HCT116 (cell line): ENCODE results near the gene ADARB2. TPM values are rescaled to one million over a fixed set of nuclear protein-coding genes. Genes with fewer than 3 reads are reported as not detected.

Experiments
- ATAC-seq: fragments of 200-7000 bp; cut with Tn5 transposase; 2 replicates; pipeline ENCODE4 v1.9.1; 2020; ENCODE audit warnings: mild to moderate bottlenecking, moderate library complexity
- BruUV-seq: library from RNA; stranded (reverse); fragments of 400-500 nt; replicated peaks from 2 replicates; lab custom pipeline; 2021; lab: Mats Ljungman, UMichigan
- CTCF ChIA-PET: fragments of 300-600 bp; sonication (Branson Sonifier 250); formaldehyde crosslinking; loops from one replicate; lab custom pipeline; 2021; ENCODE audit warnings: antibody characterized with exemption; lab: Charles Lee
- POLR2A ChIA-PET: fragments of 300-600, 350-600 bp; sonication (Branson Sonifier 250); formaldehyde crosslinking; loops from one replicate; lab custom pipeline; 2021; ENCODE audit warnings: antibody characterized with exemption; lab: Charles Lee
- RAD21 ChIA-PET, 2 experiments: fragments of 300-600 bp; sonication (Branson Sonifier 250); formaldehyde crosslinking; loops; one replicate each; lab custom pipeline; 2023; ENCODE audit warnings: low total read pairs in 2 of 2; ENCODE audit not compliant: uncharacterized antibody in 2 of 2, unreplicated experiment in 2 of 2, low non-redundant PET in 1 of 2; lab: Charles Lee
- DNase-seq: peaks from one replicate; pipeline ENCODE4 v3.0.0-alpha.2; 2010; ENCODE audit warnings: low read depth, low spot score
- H2AFZ ChIP-seq: fragments of 200-600 bp; shearing (Covaris generic), sonication (generic); 2 replicates; pipeline ENCODE4 v1.6.1; 2017; ENCODE audit warnings: low read depth, mixed run types, mixed read lengths, antibody characterized with exemption, low read length; ENCODE audit not compliant: poor library complexity, severe bottlenecking
- H3K27ac ChIP-seq: 2 replicates; pipeline ENCODE4 v1.5.1; 2012; ENCODE audit warnings: low read depth, low read length
- H3K27me3 ChIP-seq: fragments of 200-600 bp; sonication (generic); 2 replicates; pipeline ENCODE4 v1.6.1; 2016; ENCODE audit warnings: mixed run types, low read length, mixed read lengths; ENCODE audit not compliant: insufficient read depth
- H3K36me3 ChIP-seq, 2 experiments: fragments of 200-500 bp in 1 of 2; fragments of 200-600 bp in 1 of 2; sonication (Bioruptor generic) in 1 of 2; sonication (generic) in 1 of 2; 2 replicates each; pipeline versions ENCODE4 v1.5.1 to v1.6.1; 2014 to 2016; ENCODE audit warnings: low read length in 2 of 2, inconsistent platforms in 1 of 2, mixed read lengths in 1 of 2, mixed run types in 1 of 2; ENCODE audit not compliant: insufficient read depth in 2 of 2, control insufficient read depth in 1 of 2
- H3K4me1 ChIP-seq, 2 experiments: fragments of 200-600 bp in 1 of 2; sonication (generic) in 1 of 2; 2 replicates each; pipeline versions ENCODE4 v1.5.1 to v1.6.1; 2012 to 2017; ENCODE audit warnings: low read length in 2 of 2, inconsistent platforms in 1 of 2, mild to moderate bottlenecking in 1 of 2, mixed read lengths in 1 of 2, mixed run types in 1 of 2, moderate library complexity in 1 of 2; ENCODE audit not compliant: insufficient read depth in 2 of 2, control insufficient read depth in 1 of 2
- H3K4me2 ChIP-seq: fragments of 200-600 bp; sonication (generic); 2 replicates; pipeline ENCODE4 v1.6.1; 2017; ENCODE audit warnings: mixed run types, low read length, mixed read lengths
- H3K4me3 ChIP-seq, 2 experiments: fragments of 200-600 bp in 1 of 2; sonication (generic) in 1 of 2; replicated peaks in 1 of 2; 2 replicates each; pipeline ENCODE4 v1.5.1; 2011 to 2016; ENCODE audit warnings: low read length in 2 of 2, control low read depth in 1 of 2, low read depth in 1 of 2, mild to moderate bottlenecking in 1 of 2, mixed read lengths in 1 of 2, mixed run types in 1 of 2
- H3K79me2 ChIP-seq: fragments of 200-600 bp; sonication (generic); 2 replicates; pipeline ENCODE4 v1.6.1; 2017; ENCODE audit warnings: mild to moderate bottlenecking, mixed run types, low read length, moderate library complexity, mixed read lengths; ENCODE audit not compliant: insufficient read depth
- H3K9ac ChIP-seq: fragments of 200-600 bp; sonication (generic); 2 replicates; pipeline ENCODE4 v1.6.1; 2016; ENCODE audit warnings: low read length, mixed read lengths
- H3K9me2 ChIP-seq: fragments of 200-600 bp; sonication (generic), shearing (Covaris generic); 2 replicates; pipeline ENCODE4 v1.6.1; 2017; ENCODE audit warnings: mixed run types, mild to moderate bottlenecking, moderate library complexity; ENCODE audit not compliant: insufficient read depth
- H3K9me3 ChIP-seq, 2 experiments: fragments of 200-500 bp in 1 of 2; fragments of 200-600 bp in 1 of 2; sonication (Bioruptor generic) in 1 of 2; sonication (generic) in 1 of 2; 2 replicates each; pipeline ENCODE4 v1.6.1; 2014 to 2017; ENCODE audit warnings: low read length in 2 of 2, mixed read lengths in 2 of 2, inconsistent platforms in 1 of 2, low read depth in 1 of 2, mild to moderate bottlenecking in 1 of 2, mixed run types in 1 of 2, moderate library complexity in 1 of 2; ENCODE audit not compliant: control insufficient read depth in 1 of 2, insufficient read depth in 1 of 2
- H4K20me1 ChIP-seq: fragments of 200-600 bp; sonication (generic), shearing (Covaris generic); 2 replicates; pipeline ENCODE4 v1.6.1; 2017; ENCODE audit warnings: mixed run types, mild to moderate bottlenecking, moderate library complexity; ENCODE audit not compliant: insufficient read depth
- CTCF ChIP-seq, 3 experiments: fragments of 200-600 bp in 1 of 3; sonication (generic) in 1 of 3; IDR thresholded peaks in 2 of 3; conservative IDR thresholded peaks in 1 of 3; 2 replicates each; pipeline ENCODE4 v1.5.1; 2012 to 2017; ENCODE audit warnings: low read depth in 2 of 3, low read length in 2 of 3, antibody characterized with exemption in 1 of 3, borderline replicate concordance in 1 of 3, control low read depth in 1 of 3, mild to moderate bottlenecking in 1 of 3, mixed read lengths in 1 of 3, mixed run types in 1 of 3, moderate library complexity in 1 of 3; ENCODE audit not compliant: insufficient read depth in 1 of 3
- EGR1 ChIP-seq: IDR thresholded peaks from 2 replicates; pipeline ENCODE4 v1.6.1; 2012; ENCODE audit warnings: low read depth
- EZH2 ChIP-seq: fragments of 200-600 bp; sonication (generic); IDR thresholded peaks from 2 replicates; pipeline ENCODE4 v1.6.1; 2017; ENCODE audit warnings: antibody characterized with exemption, mixed run types
- FOSL1 ChIP-seq: IDR thresholded peaks from 2 replicates; pipeline ENCODE4 v1.6.1; 2012; ENCODE audit warnings: low read depth
- POLR2A ChIP-seq: IDR thresholded peaks from 2 replicates; pipeline ENCODE4 v1.7.0; 2011; ENCODE audit warnings: borderline replicate concordance; ENCODE audit not compliant: insufficient read depth, insufficient read length; ENCODE audit errors: extremely low read depth
- RAD21 ChIP-seq: IDR thresholded peaks from 2 replicates; pipeline ENCODE4 v1.6.1; 2012; ENCODE audit warnings: low read depth, mild to moderate bottlenecking
- SIN3A ChIP-seq: IDR thresholded peaks from 2 replicates; pipeline ENCODE4 v1.6.1; 2012; ENCODE audit warnings: low read depth
- YY1 ChIP-seq: IDR thresholded peaks from 2 replicates; pipeline ENCODE4 v1.6.1; 2011; ENCODE audit warnings: low read length, low read depth, moderate library complexity, mild to moderate bottlenecking; ENCODE audit not compliant: insufficient replicate concordance; ENCODE audit errors: extremely low read depth
- ZFX ChIP-seq: fragments of 450-650 bp; IDR thresholded peaks from 2 replicates; pipeline ENCODE4 v1.6.1; 2017
- intact Hi-C: fragments of 100-400 bp; cut with micrococcal nuclease; formaldehyde crosslinking; loops from 2 replicates; pipeline ENCODE4 v1.10.0; 2022
- total RNA-seq: library from RNA; stranded (reverse); gene quantifications from one replicate; pipeline ENCODE4 v1.2.1, GENCODE V29; 2021; ENCODE audit not compliant: unreplicated experiment
- TF ChIP-seq, protein P1 (sequence below): IDR thresholded peaks from 2 replicates; pipeline ENCODE4 v1.6.1; 2012
- TF ChIP-seq, protein P2 (sequence below): IDR thresholded peaks from 2 replicates; pipeline ENCODE4 v1.6.1; 2011; ENCODE audit warnings: mild to moderate bottlenecking, low read length, moderate library complexity; ENCODE audit not compliant: insufficient replicate concordance; ENCODE audit errors: extremely low read depth
- TF ChIP-seq, protein P3 (sequence below): IDR thresholded peaks from 2 replicates; pipeline ENCODE4 v1.6.1; 2012; ENCODE audit warnings: low read depth
- TF ChIP-seq, protein P4 (sequence below): IDR thresholded peaks from 2 replicates; pipeline ENCODE4 v1.6.1; 2012

Gene ADARB2
- total RNA-seq, 1 experiment from 2014 or later, result not detected

DNA sequence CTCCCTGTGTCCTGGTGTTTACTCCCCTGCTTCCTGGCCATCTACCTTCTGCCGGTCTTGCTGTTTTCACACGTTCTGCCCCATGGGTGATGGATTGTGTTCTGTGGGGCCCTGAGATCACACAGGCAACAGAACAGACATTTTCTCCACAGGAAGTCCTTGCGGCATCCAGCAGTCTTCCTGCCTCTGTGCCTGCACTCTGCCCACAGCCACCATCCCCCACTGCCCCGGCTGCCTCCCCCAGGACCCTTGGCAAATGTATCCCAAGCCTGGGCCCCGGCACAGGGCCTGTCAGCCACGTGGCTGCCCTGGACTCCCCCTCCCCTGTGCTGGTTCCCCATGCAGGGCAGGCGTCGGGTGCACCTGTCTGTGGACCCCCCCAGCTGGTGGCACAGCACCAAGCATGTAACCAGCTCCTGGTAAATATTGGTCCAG is 497.0 kb downstream of the ADARB2 start:
- Histone ChIP-seq H3K27ac (no peak overlapping the region), H3K36me3 (no peaks in the 10 kb centered on the region), H3K4me2 (no peak overlapping the region), H3K27me3 (peaks cover 10% of the 10 kb centered on the region), H3K9me2 (no peaks in the 10 kb centered on the region), H3K4me3 (no peak overlapping the region), H2AFZ (no peak overlapping the region), H3K9ac (no peak overlapping the region), H3K4me1 (no peaks in the 10 kb centered on the region), H4K20me1 (no peaks in the 10 kb centered on the region), H3K79me2 (no peaks in the 10 kb centered on the region), H3K9me3 (no peaks in the 10 kb centered on the region)
- ChIA-PET CTCF (no interaction called here), POLR2A (no interaction called here), RAD21 (no interaction called here)
- no peak for DNase-seq
- ATAC-seq, result no peak
- intact Hi-C loops, result no loop called here
- no TSS peak for BruUV-seq
- no peak for TF ChIP-seq CTCF (IDR thresholded peaks at IDR 0.05 in 2 of 3, conservative IDR thresholded peaks at IDR 0.05 in 1 of 3; ENCODE audit: borderline replicate concordance in 1 of 3, insufficient read depth in 1 of 3, low read depth in 2 of 3, low read length in 2 of 3)
- TF ChIP-seq POLR2A, result no peak
- no peak for TF ChIP-seq EGR1
- TF ChIP-seq EZH2, result no peak
- no peak for TF ChIP-seq ZFX
- TF ChIP-seq SIN3A, result no peak
- TF ChIP-seq, protein P1, sequence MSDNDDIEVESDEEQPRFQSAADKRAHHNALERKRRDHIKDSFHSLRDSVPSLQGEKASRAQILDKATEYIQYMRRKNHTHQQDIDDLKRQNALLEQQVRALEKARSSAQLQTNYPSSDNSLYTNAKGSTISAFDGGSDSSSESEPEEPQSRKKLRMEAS, result no peak
- no peak for TF ChIP-seq RAD21
- TF ChIP-seq YY1, result no peak
- TF ChIP-seq, protein P2, sequence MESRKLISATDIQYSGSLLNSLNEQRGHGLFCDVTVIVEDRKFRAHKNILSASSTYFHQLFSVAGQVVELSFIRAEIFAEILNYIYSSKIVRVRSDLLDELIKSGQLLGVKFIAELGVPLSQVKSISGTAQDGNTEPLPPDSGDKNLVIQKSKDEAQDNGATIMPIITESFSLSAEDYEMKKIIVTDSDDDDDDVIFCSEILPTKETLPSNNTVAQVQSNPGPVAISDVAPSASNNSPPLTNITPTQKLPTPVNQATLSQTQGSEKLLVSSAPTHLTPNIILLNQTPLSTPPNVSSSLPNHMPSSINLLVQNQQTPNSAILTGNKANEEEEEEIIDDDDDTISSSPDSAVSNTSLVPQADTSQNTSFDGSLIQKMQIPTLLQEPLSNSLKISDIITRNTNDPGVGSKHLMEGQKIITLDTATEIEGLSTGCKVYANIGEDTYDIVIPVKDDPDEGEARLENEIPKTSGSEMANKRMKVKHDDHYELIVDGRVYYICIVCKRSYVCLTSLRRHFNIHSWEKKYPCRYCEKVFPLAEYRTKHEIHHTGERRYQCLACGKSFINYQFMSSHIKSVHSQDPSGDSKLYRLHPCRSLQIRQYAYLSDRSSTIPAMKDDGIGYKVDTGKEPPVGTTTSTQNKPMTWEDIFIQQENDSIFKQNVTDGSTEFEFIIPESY, result no peak
- TF ChIP-seq, protein P3, sequence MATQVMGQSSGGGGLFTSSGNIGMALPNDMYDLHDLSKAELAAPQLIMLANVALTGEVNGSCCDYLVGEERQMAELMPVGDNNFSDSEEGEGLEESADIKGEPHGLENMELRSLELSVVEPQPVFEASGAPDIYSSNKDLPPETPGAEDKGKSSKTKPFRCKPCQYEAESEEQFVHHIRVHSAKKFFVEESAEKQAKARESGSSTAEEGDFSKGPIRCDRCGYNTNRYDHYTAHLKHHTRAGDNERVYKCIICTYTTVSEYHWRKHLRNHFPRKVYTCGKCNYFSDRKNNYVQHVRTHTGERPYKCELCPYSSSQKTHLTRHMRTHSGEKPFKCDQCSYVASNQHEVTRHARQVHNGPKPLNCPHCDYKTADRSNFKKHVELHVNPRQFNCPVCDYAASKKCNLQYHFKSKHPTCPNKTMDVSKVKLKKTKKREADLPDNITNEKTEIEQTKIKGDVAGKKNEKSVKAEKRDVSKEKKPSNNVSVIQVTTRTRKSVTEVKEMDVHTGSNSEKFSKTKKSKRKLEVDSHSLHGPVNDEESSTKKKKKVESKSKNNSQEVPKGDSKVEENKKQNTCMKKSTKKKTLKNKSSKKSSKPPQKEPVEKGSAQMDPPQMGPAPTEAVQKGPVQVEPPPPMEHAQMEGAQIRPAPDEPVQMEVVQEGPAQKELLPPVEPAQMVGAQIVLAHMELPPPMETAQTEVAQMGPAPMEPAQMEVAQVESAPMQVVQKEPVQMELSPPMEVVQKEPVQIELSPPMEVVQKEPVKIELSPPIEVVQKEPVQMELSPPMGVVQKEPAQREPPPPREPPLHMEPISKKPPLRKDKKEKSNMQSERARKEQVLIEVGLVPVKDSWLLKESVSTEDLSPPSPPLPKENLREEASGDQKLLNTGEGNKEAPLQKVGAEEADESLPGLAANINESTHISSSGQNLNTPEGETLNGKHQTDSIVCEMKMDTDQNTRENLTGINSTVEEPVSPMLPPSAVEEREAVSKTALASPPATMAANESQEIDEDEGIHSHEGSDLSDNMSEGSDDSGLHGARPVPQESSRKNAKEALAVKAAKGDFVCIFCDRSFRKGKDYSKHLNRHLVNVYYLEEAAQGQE, result no peak
- TF ChIP-seq FOSL1, result no peak
- TF ChIP-seq, protein P4, sequence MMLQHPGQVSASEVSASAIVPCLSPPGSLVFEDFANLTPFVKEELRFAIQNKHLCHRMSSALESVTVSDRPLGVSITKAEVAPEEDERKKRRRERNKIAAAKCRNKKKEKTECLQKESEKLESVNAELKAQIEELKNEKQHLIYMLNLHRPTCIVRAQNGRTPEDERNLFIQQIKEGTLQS, result no peak
